Measurements from ENCODE around the gene FAM180A. TPM values are rescaled to one million over a fixed set of nuclear protein-coding genes. Genes with fewer than 3 reads are reported as not detected.

FAM180A gene
- total and polyA plus RNA-seq, 9 of the 15 experiments (the other 6 are each of a cell fraction or from before 2014, with no cell fraction given): not detected

DNA sequence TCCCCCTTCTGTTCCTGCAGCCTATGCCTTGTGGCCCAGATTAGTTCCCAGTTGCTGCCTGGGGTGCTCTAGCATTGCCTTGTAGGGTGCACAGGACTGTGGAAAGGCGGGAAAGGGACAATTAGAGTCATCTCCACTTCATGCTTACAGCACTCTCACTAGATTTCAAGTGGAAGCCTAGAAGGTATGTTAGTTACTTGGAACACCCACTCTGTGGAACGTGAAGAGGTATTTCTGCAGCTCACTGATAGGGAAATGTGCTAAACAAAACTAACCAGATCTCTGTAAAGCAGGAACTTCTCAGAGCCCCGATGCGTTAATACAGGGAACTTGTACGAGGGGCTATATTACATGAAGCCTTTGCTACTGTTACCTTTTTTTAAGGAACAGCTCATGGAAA, 66.9 kb downstream of the FAM180A start:
- Histone ChIP-seq H3K27me3 (ENCODE audit: control insufficient read depth in 2 of 2, insufficient read depth in 2 of 2, low read length in 2 of 2) (no peaks in the 10 kb centered on the region), H3K9me3 (replicated peaks; ENCODE audit: control insufficient read depth, insufficient read depth, low read depth, low read length) (no peaks in the 10 kb centered on the region), H4K20me1 (replicated peaks; ENCODE audit: control insufficient read depth, insufficient read depth, low read length) (peaks cover 15% of the 10 kb centered on the region; the same call in 1 of the 2 replicates), H3K79me2 (ENCODE audit: control insufficient read depth, insufficient read depth, low read length) (no peaks in the 10 kb centered on the region), H3K4me1 (replicated peaks in 1 of 2; ENCODE audit: control insufficient read depth in 2 of 2, insufficient read depth in 2 of 2, low read length in 2 of 2) (peaks cover 2 to 3% of the 10 kb centered on the region in 2 experiments; a peak in 3 of 5 replicates), H3K4me2 (ENCODE audit: insufficient read depth, low read length) (0 out of 2 replicates have a peak overlapping the region, but pooled peaks have one; percentile 5), H3K27ac (ENCODE audit: extremely low read depth, low read depth, low read length) (no peak overlapping the region), H3K36me3 (ENCODE audit: control insufficient read depth, insufficient read depth, low read length) (peaks cover 14% of the 10 kb centered on the region), H3K9me1 (ENCODE audit: control insufficient read depth, insufficient read depth, low read length) (no peaks in the 10 kb centered on the region), H3K9ac (ENCODE audit: insufficient read depth in 1 of 2, low read depth in 2 of 2, low read length in 2 of 2) (peak overlapping the region in 1 of 2 experiments; percentile 53; a peak in 1 of 4 replicates), H3K4me3 (no peak overlapping the region), H2AFZ (ENCODE audit: low read depth, low read length) (no peak overlapping the region)
- BruUV-seq (replicated peaks): no TSS peak
- peak; percentile 76 for FAIRE-seq
- ATAC-seq: peak; percentile 52
- WGBS (ENCODE audit: insufficient coverage, low coverage, missing lambda C conversion rate): 25% methylated on average over 5 of the region's 5 CpGs
- DNase-seq (ENCODE audit: extremely low read depth in 1 of 4, low spot score in 3 of 4): peak in 1 of 4 experiments; percentile 29
- CTCF ChIA-PET (ENCODE audit: low intra/inter-chr PET ratio): no interaction called here
- intact Hi-C loops (cut with micrococcal nuclease) (no loop called here), in situ Hi-C loops (cut with MboI) (no loop called here)
- POLR2A ChIA-PET: interaction anchor here (0.6 to 2.8 kb wide), 8 partner anchors 9 to 26 kb away, joined by 3 to 9 read pairs (median 4); partner anchors contain the start of gene STMP1
- TF ChIP-seq MTA2 (IDR thresholded peaks at IDR 0.05; ENCODE audit: low read depth) (0 out of 2 replicates have a peak, but pooled peaks have one; percentile 8), L3MBTL2 (IDR thresholded peaks at IDR 0.05) (no peak), DACH1 (IDR thresholded peaks at IDR 0.05; ENCODE audit: partially characterized antibody) (no peak), ZBTB12 (CRISPR knock-in tag; IDR thresholded peaks at IDR 0.05) (no peak), TARDBP (IDR thresholded peaks at IDR 0.05) (no peak), GABPB2 (CRISPR knock-in tag; conservative IDR thresholded peaks at IDR 0.05) (no peak), TEAD4 (IDR thresholded peaks at IDR 0.05; ENCODE audit: low read length) (0 out of 2 replicates have a peak, but pooled peaks have one; percentile 24), TEAD4 (CRISPR knock-in tag; IDR thresholded peaks at IDR 0.05; ENCODE audit: borderline replicate concordance) (no peak), FOXJ2 (tag; IDR thresholded peaks at IDR 0.05) (no peak), BCLAF1 (IDR thresholded peaks at IDR 0.05; ENCODE audit: borderline replicate concordance in 1 of 2, control insufficient read depth in 1 of 2, low read depth in 2 of 2, low read length in 1 of 2) (no peak)
- TF ChIP-seq, protein P1, sequence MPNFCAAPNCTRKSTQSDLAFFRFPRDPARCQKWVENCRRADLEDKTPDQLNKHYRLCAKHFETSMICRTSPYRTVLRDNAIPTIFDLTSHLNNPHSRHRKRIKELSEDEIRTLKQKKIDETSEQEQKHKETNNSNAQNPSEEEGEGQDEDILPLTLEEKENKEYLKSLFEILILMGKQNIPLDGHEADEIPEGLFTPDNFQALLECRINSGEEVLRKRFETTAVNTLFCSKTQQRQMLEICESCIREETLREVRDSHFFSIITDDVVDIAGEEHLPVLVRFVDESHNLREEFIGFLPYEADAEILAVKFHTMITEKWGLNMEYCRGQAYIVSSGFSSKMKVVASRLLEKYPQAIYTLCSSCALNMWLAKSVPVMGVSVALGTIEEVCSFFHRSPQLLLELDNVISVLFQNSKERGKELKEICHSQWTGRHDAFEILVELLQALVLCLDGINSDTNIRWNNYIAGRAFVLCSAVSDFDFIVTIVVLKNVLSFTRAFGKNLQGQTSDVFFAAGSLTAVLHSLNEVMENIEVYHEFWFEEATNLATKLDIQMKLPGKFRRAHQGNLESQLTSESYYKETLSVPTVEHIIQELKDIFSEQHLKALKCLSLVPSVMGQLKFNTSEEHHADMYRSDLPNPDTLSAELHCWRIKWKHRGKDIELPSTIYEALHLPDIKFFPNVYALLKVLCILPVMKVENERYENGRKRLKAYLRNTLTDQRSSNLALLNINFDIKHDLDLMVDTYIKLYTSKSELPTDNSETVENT (CRISPR knock-in tag; IDR thresholded peaks at IDR 0.05): no peak
- TF ChIP-seq, protein P2, sequence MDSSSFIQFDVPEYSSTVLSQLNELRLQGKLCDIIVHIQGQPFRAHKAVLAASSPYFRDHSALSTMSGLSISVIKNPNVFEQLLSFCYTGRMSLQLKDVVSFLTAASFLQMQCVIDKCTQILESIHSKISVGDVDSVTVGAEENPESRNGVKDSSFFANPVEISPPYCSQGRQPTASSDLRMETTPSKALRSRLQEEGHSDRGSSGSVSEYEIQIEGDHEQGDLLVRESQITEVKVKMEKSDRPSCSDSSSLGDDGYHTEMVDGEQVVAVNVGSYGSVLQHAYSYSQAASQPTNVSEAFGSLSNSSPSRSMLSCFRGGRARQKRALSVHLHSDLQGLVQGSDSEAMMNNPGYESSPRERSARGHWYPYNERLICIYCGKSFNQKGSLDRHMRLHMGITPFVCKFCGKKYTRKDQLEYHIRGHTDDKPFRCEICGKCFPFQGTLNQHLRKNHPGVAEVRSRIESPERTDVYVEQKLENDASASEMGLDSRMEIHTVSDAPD (CRISPR knock-in tag; IDR thresholded peaks at IDR 0.05): no peak
- TF ChIP-seq, protein P3, sequence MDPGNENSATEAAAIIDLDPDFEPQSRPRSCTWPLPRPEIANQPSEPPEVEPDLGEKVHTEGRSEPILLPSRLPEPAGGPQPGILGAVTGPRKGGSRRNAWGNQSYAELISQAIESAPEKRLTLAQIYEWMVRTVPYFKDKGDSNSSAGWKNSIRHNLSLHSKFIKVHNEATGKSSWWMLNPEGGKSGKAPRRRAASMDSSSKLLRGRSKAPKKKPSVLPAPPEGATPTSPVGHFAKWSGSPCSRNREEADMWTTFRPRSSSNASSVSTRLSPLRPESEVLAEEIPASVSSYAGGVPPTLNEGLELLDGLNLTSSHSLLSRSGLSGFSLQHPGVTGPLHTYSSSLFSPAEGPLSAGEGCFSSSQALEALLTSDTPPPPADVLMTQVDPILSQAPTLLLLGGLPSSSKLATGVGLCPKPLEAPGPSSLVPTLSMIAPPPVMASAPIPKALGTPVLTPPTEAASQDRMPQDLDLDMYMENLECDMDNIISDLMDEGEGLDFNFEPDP (CRISPR knock-in tag; IDR thresholded peaks at IDR 0.05): no peak

Data from K562 (cell line).